Activated CD4-positive, alpha-beta T cell treated with anti-CD3 and anti-CD28 coated beads, Interleukin-2, amount 50 U/mL, for 24 hours (primary cell): ENCODE measurements around the gene CSRP2.

Source experiments
- DNase-seq, 2 donors: peaks; one replicate each; pipeline ENCODE4 v3.0.0-alpha.2; 2020; ENCODE audit warnings: low read depth in 1 of 2, low spot score in 1 of 2

CSRP2 gene

DNA sequence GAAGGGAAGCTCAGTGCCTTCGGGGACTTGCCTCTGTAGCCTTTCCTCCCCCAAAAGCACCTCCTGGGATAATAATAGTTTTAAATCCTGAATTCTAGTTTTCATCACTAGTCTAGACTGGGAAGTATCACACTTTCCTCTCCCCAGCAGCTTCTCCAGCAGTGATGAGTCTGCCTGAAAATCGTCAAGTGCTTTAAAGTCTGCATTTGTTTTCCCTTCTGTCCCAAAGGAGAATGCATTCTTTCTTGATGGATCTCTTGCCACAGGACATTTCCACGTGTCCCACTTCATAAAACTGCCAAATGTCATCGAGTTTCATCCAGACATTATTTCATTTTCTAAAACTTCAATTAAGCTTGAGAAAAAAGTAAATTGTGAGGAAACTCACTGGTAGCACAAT is 15.0 kb downstream of the CSRP2 start:
- DNase-seq, result no peak

DNA sequence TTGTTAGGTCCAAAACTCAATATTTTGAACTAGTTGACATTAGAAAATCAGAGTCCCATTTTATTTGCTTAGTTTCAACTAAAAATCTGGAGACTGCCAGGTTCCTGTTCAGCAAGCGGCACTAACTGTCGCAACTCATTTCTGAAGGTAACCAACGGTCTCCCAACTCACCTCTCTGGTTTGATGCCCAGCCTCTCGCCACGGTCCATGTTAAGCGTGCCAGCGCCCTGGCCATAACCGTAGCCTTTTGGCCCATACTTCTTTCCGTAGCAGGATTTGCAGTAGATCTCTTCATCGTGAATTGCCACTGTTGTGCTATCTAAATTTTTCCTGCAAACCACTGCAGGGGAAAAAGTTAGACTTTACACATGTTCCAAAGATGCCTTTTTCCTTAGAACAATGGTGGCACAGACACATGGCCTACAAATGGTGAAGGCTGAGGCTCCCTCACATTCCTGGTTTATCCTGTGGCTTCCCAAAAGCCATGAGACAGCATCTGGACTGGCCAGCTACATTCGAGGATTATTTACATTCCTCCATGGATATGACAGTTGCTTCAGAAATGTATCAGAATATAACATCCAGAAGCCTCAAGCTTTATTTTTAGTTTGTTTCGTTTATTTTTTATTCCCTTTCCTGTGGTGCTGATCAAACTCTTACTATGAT is 15.7 kb downstream of the CSRP2 start:
- DNase-seq, result no peak

DNA sequence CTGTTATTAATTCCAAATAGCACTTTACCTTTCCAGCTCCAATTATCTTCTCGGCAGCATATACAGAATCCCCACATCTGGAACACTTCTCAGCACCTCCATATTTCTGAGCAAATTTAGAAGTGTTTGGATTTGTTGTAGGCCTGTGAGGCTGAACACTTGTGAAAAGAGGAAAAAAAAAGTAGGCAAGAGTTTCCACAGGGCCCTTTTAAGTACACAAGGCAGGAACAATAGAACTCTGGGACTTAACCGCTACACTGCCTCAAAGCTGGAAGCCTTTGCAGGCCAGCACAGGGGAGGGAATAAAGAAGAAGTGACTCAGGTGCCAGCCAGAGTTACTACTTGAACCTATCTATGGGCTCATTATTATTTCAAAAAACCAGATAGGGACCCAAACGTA is 18.6 kb downstream of the CSRP2 start:
- no peak for DNase-seq

DNA sequence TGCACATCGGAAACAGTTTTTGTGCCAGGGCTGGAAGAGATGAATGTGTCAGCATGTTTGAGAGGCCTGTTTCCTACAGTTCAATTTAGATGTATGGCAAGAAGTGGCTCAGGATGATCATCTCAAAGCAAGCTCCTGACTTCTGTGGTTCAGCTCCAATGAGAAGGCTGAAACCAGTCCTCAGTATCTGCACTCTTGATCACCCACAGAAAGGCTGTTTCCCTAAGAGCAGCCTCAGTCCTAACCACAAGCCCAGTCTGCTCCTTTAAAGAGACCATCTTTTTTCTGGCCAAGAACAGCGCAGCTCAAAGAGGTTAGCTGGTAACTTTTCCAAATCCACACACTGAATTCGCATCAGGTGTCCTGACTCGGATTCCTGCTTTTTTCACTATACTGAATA is 19.2 kb downstream of the CSRP2 start:
- DNase-seq, result no peak

DNA sequence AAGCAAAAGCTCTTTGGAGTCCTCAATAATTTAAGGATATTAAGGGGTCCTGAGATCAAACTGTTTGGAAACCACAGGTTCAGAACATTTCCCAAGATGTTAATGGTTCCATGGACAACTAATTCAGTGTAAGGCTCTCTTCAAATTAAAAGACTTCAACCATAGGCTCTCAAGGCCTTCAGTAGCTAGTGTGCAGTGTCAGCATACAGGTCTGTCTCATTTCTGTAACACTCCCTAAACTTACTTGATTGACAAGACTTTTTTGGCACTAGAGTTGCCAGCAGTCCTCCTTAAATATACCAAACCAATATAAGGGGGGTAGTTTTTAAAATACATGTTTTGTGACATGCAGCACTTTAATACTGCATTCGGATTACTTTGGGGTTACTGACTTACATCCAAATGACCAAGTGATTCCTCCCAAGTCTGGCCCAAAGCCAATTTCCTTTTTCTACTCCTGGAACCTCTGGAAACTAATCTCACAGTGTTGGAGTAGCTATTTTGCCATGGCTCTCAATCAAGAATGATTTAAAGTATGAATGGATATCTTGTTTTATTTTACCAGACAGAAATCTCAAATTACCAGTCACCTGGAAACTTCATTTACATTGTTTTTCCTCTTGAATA is 22.7 kb downstream of the CSRP2 start:
- no peak for DNase-seq

DNA sequence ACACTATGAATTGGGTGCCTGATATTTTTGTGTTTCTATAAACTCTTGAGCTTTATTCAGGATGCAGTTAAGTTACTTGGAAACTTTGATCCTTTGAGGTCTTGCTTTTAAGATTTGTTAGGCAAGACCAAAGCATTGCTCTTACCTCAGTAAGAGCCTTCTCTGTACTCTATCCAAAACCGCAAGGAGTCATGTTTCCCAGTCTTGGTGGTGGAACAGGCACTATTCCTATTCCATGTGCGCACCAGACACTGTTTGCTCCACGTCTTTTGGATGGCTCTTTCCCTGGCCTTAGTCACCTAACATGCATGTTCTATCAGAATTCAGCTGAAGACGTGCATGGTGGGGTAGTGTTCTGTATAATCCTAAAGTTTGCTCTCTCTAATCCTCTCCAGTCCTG is 23.5 kb downstream of the CSRP2 start:
- no peak for DNase-seq

DNA sequence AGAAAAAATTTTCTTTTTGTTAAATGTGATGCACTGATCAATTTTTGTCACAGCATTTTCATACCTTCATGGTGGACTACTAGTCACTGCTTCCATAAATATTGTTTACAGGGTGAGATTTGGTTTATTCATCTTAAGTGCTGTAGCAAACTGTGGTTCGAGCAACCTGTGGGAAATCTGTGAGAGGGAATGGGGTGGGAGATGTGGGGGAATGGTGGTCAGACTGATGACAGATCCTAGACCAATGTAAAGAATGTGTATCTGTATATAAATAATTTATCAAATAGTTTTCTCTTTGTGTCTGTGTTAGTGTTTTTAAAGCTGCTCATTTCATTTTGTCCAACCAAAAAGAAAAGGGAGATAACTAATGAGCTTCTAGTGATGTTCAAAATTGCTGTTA is 26.7 kb downstream of the CSRP2 start:
- no peak for DNase-seq

DNA sequence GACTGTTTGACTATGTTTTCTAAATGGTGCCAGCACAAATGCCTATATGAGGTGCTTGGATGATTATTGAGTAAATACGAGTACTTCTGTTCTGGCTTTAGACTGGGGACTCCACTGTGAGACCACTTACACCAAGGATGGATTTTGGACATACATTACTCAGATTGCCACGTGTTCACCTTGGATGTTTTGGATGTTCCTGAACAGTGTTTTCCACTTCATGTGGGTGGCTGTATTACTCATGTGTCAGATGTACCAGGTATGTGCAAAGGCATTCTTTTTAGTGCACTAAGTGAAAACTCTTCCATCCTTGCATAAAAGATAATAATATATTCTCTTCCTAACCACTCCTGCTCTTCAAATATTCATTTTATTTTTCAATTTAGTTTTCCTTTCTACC is 30.7 kb downstream of the CSRP2 start:
- no peak for DNase-seq

DNA sequence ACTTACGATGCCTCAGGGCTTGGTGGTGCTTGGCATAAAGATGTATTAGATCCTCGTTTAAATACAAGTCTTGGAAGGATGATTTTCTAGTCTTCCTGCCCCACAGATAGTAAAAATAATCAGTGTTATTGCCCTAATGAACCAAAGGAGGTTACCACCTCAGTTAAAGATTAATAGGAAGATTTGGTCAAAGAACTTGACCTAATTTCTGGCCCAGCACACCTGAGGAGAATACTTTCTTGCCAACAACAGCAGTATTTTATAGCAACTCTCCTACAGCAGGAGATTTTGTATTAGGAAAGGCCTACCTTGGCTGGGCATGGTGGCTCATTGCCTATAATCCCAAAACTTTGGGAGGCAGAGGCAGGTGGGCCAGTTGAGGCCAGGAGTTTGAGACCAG is 31.6 kb downstream of the CSRP2 start:
- no peak for DNase-seq

DNA sequence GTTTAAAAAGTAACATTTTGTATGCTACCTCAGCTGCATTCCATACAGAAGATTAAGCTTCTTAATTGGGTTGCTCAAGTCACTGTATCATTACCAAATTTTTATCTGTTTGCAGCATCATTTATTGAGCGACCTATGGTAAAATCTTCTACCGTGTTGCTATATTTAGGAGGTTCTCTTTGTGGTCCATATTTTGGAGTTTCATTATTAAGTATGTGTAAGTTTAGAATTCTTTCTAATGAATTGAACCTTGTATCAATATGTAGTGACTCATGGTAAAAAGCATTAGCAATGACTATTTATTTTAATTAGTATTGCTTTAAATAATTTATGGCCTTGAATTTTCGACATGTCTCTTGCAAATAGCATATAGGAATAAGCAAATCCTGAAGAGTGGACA is 42.2 kb downstream of the CSRP2 start:
- DNase-seq, result no peak

DNA sequence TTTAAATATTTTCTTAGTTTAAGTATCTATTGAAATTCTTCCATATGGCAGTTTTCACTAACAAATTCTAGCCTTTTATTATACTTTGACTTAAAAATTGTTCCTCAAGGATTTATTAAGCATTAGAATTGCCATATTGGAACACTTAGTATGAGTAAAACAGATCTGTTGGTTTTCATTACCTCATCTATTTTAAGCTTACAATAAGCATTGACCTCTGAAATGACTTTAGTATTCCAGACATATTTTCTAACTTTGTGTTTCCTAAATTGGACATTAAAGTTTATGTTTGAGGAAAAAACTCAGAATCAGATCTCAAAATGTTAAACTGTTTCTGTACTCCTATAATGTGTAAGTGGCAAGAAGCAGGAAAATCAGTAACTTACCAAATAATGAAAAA is 48.4 kb downstream of the CSRP2 start:
- DNase-seq, result no peak

DNA sequence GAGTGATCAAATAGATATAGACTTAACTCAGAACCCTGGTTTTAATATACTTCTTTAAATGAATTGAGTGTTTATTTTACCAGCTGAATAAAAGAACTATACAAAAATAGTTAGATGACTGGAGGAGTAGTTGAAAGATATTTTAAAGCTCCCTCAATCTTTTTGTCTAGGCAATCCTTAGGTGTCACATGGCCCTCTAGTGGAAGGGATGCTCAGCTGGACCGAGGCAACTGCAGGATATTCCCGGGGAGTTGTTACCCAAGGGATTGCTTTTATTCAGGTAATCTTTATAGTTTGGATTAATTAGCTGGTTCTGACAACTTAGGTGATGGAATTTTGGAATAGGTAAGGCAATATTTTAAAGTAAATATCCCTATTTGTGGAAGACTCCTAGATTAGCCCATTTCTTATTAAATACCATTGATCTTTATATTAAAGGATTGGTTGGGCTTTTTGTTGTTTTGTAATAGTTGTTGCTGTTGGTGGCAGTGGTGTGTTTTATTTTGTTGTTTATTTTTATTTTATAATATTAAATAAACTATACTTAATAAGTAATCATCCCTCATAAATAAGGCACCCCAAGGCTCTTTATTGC is 57.8 kb downstream of the CSRP2 start:
- DNase-seq, result no peak

DNA sequence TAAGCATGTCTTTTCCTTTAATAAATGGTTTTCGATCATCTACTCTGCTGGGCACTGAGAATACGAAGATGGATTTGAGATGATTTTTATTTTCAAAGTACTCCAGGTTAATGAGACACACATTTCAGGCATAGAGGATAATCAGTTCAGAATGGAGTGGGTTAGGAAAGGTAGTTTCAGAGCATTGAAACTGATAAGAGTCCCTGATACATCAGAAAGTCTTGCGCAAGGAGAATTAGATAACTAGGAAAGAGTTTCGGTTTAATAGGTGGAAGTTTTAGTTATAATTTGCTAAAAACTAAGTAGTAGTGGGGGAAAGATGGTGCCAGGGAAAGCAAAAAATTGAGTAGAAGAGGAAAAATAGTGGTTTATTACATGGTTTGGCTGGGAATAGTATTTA is 64.8 kb downstream of the CSRP2 start:
- DNase-seq, result no peak

DNA sequence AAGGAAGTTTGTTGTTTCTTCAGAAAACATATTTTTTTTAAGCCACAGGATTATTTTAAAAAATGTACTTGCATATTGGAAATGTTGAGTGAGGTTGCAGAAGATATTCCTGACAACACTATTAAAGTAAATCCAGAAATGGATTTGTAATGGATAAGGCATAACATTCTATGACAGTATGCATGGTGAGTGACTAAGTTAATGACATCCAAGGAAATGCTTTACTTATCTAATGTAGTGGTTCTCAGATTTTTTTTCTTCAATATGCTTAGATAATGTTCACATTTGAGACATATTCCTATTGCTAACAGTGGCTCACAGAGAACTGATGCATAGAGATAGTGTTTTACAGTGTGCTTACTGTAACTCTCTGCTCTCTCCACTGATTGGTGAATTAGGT is 65.6 kb downstream of the CSRP2 start:
- no peak for DNase-seq

DNA sequence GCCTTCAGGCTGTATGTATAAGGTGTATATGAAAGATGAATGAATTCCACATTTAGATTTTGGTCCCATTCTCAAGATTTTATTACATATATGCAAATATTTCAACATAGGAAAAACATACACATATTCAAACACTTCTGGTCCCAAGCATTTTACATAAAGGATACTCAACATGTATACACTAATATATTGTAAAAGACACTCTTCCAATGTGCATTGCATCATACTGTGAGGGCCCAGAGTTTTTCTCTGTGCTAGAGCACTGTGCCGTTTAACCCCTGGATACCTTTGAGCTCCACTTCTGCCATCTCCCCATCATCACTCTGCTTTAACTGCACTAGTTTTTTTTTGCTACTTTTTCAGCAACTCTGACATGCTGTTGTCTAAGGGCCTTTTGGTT is 66.8 kb downstream of the CSRP2 start:
- no peak for DNase-seq

DNA sequence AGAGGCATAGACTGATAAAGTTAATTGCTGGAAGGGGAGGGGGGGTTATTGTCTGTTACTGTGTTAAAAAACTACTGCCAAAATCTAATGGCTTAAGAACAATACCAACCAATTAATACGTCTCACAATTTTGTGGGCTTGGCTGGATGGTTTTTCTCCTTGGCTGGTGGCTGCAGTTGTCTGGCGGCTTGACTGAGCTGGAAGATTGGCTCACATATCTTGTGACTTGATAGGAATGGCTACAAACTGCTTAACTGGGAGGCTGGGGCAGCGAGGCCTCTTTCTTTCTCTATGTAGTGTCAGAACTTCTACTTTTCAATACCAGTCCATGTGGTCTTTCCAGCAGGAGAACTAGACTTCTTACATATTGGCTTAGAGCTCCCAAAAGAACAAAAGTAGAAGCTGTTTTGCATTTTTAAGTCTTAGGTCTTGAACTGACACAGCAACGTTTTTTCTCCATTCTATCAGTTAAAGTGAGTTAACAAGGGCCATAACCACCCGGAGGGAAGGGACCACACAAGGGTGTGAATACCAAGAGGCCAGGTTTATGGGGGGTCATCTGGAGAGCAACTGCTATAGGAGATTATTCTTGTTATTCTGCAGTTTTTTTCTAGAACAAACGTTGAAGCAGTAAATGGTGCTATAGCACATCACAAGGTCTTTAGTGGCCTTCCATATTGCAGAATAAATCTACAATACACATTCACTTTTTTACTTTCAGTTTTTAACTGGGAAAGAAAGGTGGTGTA is 68.0 kb downstream of the CSRP2 start:
- DNase-seq, result no peak
